HFF-Myc (cell line): ENCODE data around the gene MKRN2OS.

Experiments
- DNase-seq: peaks from one replicate; pipeline ENCODE4 v3.0.0-alpha.2; 2011; ENCODE audit warnings: low read depth; ENCODE audit errors: extremely low read depth
- H3K4me3 ChIP-seq: replicated peaks from 2 replicates; pipeline ENCODE4 v1.5.1; 2011; ENCODE audit warnings: low read depth, mild to moderate bottlenecking, control low read depth, low read length
- CTCF ChIP-seq: IDR thresholded peaks from 2 replicates; pipeline ENCODE4 v1.5.1; 2012; ENCODE audit warnings: mild to moderate bottlenecking, low read depth, low read length, control low read depth; ENCODE audit errors: missing control alignments

The MKRN2OS gene

GRCh38 chr3:12495749-12496452 is 49.4 kb downstream of the MKRN2OS start:
- no peak overlapping the region for H3K4me3 ChIP-seq
- DNase-seq: no peak
- peak; percentile 36 for TF ChIP-seq CTCF

GRCh38 chr3:12490547-12490946 is 54.8 kb downstream of the MKRN2OS start:
- no peak overlapping the region for H3K4me3 ChIP-seq
- no peak for DNase-seq
- no peak for TF ChIP-seq CTCF

- no peak for DNase-seq
- no peak overlapping the region for H3K4me3 ChIP-seq
- TF ChIP-seq CTCF: no peak
Measured at GRCh38 chr3:12489832-12490231, 55.5 kb downstream of the MKRN2OS start.
